ENCODE results near the gene FAM210A.

FAM210A gene

GRCh38 chr18:13760047-13760446 lies 33.7 kb upstream of the FAM210A start:
- no peak overlapping the region for H4K8ac ChIP-seq (ENCODE audit: low read length)
- H2BK12ac ChIP-seq (ENCODE audit: low read length in 2 of 2), result no peak overlapping the region
- H3K4me1 ChIP-seq (ENCODE audit: control insufficient read depth, insufficient read depth, low read depth, low read length), result no peaks in the 10 kb centered on the region
- H3K23ac ChIP-seq (ENCODE audit: low read length in 2 of 2), result no peak overlapping the region
- no peaks in the 10 kb centered on the region for H3K9me3 ChIP-seq (ENCODE audit: control insufficient read depth, low read length)
- no peaks in the 10 kb centered on the region for H3K79me1 ChIP-seq (replicated peaks; ENCODE audit: low read length, poor library complexity, severe bottlenecking)
- no peak overlapping the region for H3K4me2 ChIP-seq (ENCODE audit: low read length, poor library complexity, severe bottlenecking)
- H2AK5ac ChIP-seq (ENCODE audit: low read length, severe bottlenecking), result no peak overlapping the region
- H4K91ac ChIP-seq (ENCODE audit: low read length), result no peak overlapping the region
- no peak overlapping the region for H3K4me3 ChIP-seq (ENCODE audit: insufficient read depth in 1 of 2, low read depth in 1 of 2, low read length in 2 of 2)
- no peak overlapping the region for H2BK5ac ChIP-seq (ENCODE audit: low read depth, low read length, poor library complexity, severe bottlenecking)
- no peak overlapping the region for H2AFZ ChIP-seq (ENCODE audit: low read depth, low read length)
- no peak overlapping the region for H3K14ac ChIP-seq (ENCODE audit: low read length in 2 of 2)
- no peak overlapping the region for H2BK15ac ChIP-seq (ENCODE audit: low read depth, poor library complexity, severe bottlenecking)
- H3K27me3 ChIP-seq (ENCODE audit: control insufficient read depth in 1 of 2, insufficient read depth in 1 of 2, low read length in 2 of 2), result no peaks in the 10 kb centered on the region
- H3K9ac ChIP-seq (ENCODE audit: low read length), result no peak overlapping the region
- no peak overlapping the region for H3K4ac ChIP-seq (ENCODE audit: low read depth in 1 of 2, low read length in 2 of 2)
- no peak for DNase-seq
- no peak overlapping the region for H3K18ac ChIP-seq (ENCODE audit: low read depth in 1 of 2, low read length in 2 of 2)
- H2BK120ac ChIP-seq (ENCODE audit: low read depth, low read length), result no peak overlapping the region
- H3K27ac ChIP-seq (ENCODE audit: low read length, poor library complexity, severe bottlenecking), result no peak overlapping the region
- H3K36me3 ChIP-seq (ENCODE audit: control insufficient read depth in 1 of 2, insufficient read depth in 2 of 2, low read depth in 1 of 2, low read length in 2 of 2), result peaks cover 16 to 85% of the 10 kb centered on the region in 2 experiments

- H3K18ac ChIP-seq (ENCODE audit: low read depth in 1 of 2, low read length in 2 of 2), result no peak overlapping the region
- H3K36me3 ChIP-seq (ENCODE audit: control insufficient read depth in 1 of 2, insufficient read depth in 2 of 2, low read depth in 1 of 2, low read length in 2 of 2), result peaks cover 21 to 94% of the 10 kb centered on the region in 2 experiments
- no peak overlapping the region for H2BK5ac ChIP-seq (ENCODE audit: low read depth, low read length, poor library complexity, severe bottlenecking)
- no peak overlapping the region for H4K91ac ChIP-seq (ENCODE audit: low read length)
- no peak overlapping the region for H3K27ac ChIP-seq (ENCODE audit: low read length, poor library complexity, severe bottlenecking)
- H3K4me3 ChIP-seq (ENCODE audit: insufficient read depth in 1 of 2, low read depth in 1 of 2, low read length in 2 of 2), result no peak overlapping the region
- no peaks in the 10 kb centered on the region for H3K79me1 ChIP-seq (replicated peaks; ENCODE audit: low read length, poor library complexity, severe bottlenecking)
- no peak overlapping the region for H2BK15ac ChIP-seq (ENCODE audit: low read depth, poor library complexity, severe bottlenecking)
- no peak overlapping the region for H2AK5ac ChIP-seq (ENCODE audit: low read length, severe bottlenecking)
- H2AFZ ChIP-seq (ENCODE audit: low read depth, low read length), result no peak overlapping the region
- H3K23ac ChIP-seq (ENCODE audit: low read length in 2 of 2), result no peak overlapping the region
- H3K9ac ChIP-seq (ENCODE audit: low read length), result no peak overlapping the region
- H3K27me3 ChIP-seq (ENCODE audit: control insufficient read depth in 1 of 2, insufficient read depth in 1 of 2, low read length in 2 of 2), result no peaks in the 10 kb centered on the region
- DNase-seq, result no peak
- no peaks in the 10 kb centered on the region for H3K4me1 ChIP-seq (ENCODE audit: control insufficient read depth, insufficient read depth, low read depth, low read length)
- no peak overlapping the region for H2BK120ac ChIP-seq (ENCODE audit: low read depth, low read length)
- 100% methylated on average over 1 of the region's 1 CpG for WGBS
- H3K4me2 ChIP-seq (ENCODE audit: low read length, poor library complexity, severe bottlenecking), result no peak overlapping the region
- H3K14ac ChIP-seq (ENCODE audit: low read length in 2 of 2), result no peak overlapping the region
- no peak overlapping the region for H2BK12ac ChIP-seq (ENCODE audit: low read length in 2 of 2)
- no peak overlapping the region for H4K8ac ChIP-seq (ENCODE audit: low read length)
- H3K9me3 ChIP-seq (ENCODE audit: control insufficient read depth, low read length), result no peaks in the 10 kb centered on the region
- H3K4ac ChIP-seq (ENCODE audit: low read depth in 1 of 2, low read length in 2 of 2), result no peak overlapping the region
Measured at GRCh38 chr18:13758622-13759021, 32.3 kb upstream of the FAM210A start.

GRCh38 chr18:13756671-13757070 lies 30.3 kb upstream of the FAM210A start:
- H4K8ac ChIP-seq (ENCODE audit: low read length), result no peak overlapping the region
- peaks cover 18 to 89% of the 10 kb centered on the region in 2 experiments for H3K36me3 ChIP-seq (ENCODE audit: control insufficient read depth in 1 of 2, insufficient read depth in 2 of 2, low read depth in 1 of 2, low read length in 2 of 2)
- H2AK5ac ChIP-seq (ENCODE audit: low read length, severe bottlenecking), result no peak overlapping the region
- no peak overlapping the region for H3K14ac ChIP-seq (ENCODE audit: low read length in 2 of 2)
- no peak overlapping the region for H3K4me2 ChIP-seq (ENCODE audit: low read length, poor library complexity, severe bottlenecking)
- no peaks in the 10 kb centered on the region for H3K27me3 ChIP-seq (ENCODE audit: control insufficient read depth in 1 of 2, insufficient read depth in 1 of 2, low read length in 2 of 2)
- H2AFZ ChIP-seq (ENCODE audit: low read depth, low read length), result no peak overlapping the region
- H3K79me1 ChIP-seq (replicated peaks; ENCODE audit: low read length, poor library complexity, severe bottlenecking), result no peaks in the 10 kb centered on the region
- no peaks in the 10 kb centered on the region for H3K9me3 ChIP-seq (ENCODE audit: control insufficient read depth, low read length)
- no peak overlapping the region for H3K27ac ChIP-seq (ENCODE audit: low read length, poor library complexity, severe bottlenecking)
- no peak overlapping the region for H2BK120ac ChIP-seq (ENCODE audit: low read depth, low read length)
- no peak overlapping the region for H4K91ac ChIP-seq (ENCODE audit: low read length)
- H3K18ac ChIP-seq (ENCODE audit: low read depth in 1 of 2, low read length in 2 of 2), result no peak overlapping the region
- H3K23ac ChIP-seq (ENCODE audit: low read length in 2 of 2), result no peak overlapping the region
- no peak overlapping the region for H3K4me3 ChIP-seq (ENCODE audit: insufficient read depth in 1 of 2, low read depth in 1 of 2, low read length in 2 of 2)
- no peak overlapping the region for H2BK12ac ChIP-seq (ENCODE audit: low read length in 2 of 2)
- no peaks in the 10 kb centered on the region for H3K4me1 ChIP-seq (ENCODE audit: control insufficient read depth, insufficient read depth, low read depth, low read length)
- no peak overlapping the region for H3K9ac ChIP-seq (ENCODE audit: low read length)
- no peak for DNase-seq
- H3K4ac ChIP-seq (ENCODE audit: low read depth in 1 of 2, low read length in 2 of 2), result no peak overlapping the region
- H2BK5ac ChIP-seq (ENCODE audit: low read depth, low read length, poor library complexity, severe bottlenecking), result no peak overlapping the region
- H2BK15ac ChIP-seq (ENCODE audit: low read depth, poor library complexity, severe bottlenecking), result no peak overlapping the region

DNA sequence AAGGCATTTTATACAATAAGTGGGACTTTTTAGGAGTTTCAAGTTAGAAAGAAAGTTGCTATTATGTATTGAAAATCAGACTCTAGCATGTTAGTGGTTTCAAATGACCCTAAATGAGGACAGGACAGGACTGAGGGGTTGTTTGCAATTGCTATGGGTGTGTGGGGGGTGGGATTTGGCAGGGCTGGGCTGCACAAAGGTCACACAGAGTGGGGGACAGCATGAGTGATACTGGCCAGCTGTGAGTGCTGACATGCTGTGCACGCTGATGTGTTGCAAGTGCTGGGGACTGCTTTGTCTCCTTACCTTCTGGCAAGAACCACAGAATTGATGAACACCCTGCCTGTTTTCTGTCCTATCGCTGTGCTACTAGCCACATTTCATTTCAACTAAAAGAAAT lies 29.9 kb upstream of the FAM210A start:
- no peaks in the 10 kb centered on the region for H3K27me3 ChIP-seq (ENCODE audit: control insufficient read depth in 1 of 2, insufficient read depth in 1 of 2, low read length in 2 of 2)

More for the DNA sequence above, 29.9 kb upstream of the FAM210A start:
- no peak overlapping the region for H2BK120ac ChIP-seq (ENCODE audit: low read depth, low read length)
- H4K91ac ChIP-seq (ENCODE audit: low read length), result no peak overlapping the region
- no peak overlapping the region for H2BK12ac ChIP-seq (ENCODE audit: low read length in 2 of 2)
- H3K27ac ChIP-seq (ENCODE audit: low read length, poor library complexity, severe bottlenecking), result no peak overlapping the region
- H3K79me1 ChIP-seq (replicated peaks; ENCODE audit: low read length, poor library complexity, severe bottlenecking), result no peaks in the 10 kb centered on the region
- no peak overlapping the region for H3K9ac ChIP-seq (ENCODE audit: low read length)
- no peak overlapping the region for H3K18ac ChIP-seq (ENCODE audit: low read depth in 1 of 2, low read length in 2 of 2)
- H2AK5ac ChIP-seq (ENCODE audit: low read length, severe bottlenecking), result no peak overlapping the region
- H2AFZ ChIP-seq (ENCODE audit: low read depth, low read length), result no peak overlapping the region
- H3K4me2 ChIP-seq (ENCODE audit: low read length, poor library complexity, severe bottlenecking), result no peak overlapping the region
- peaks cover 18 to 88% of the 10 kb centered on the region in 2 experiments for H3K36me3 ChIP-seq (ENCODE audit: control insufficient read depth in 1 of 2, insufficient read depth in 2 of 2, low read depth in 1 of 2, low read length in 2 of 2)
- 91% methylated on average over 1 of the region's 2 CpGs for WGBS
- DNase-seq, result no peak
- H3K14ac ChIP-seq (ENCODE audit: low read length in 2 of 2), result no peak overlapping the region
- H3K4me3 ChIP-seq (ENCODE audit: insufficient read depth in 1 of 2, low read depth in 1 of 2, low read length in 2 of 2), result no peak overlapping the region
- H2BK5ac ChIP-seq (ENCODE audit: low read depth, low read length, poor library complexity, severe bottlenecking), result no peak overlapping the region
- H2BK15ac ChIP-seq (ENCODE audit: low read depth, poor library complexity, severe bottlenecking), result no peak overlapping the region
- H3K4me1 ChIP-seq (ENCODE audit: control insufficient read depth, insufficient read depth, low read depth, low read length), result no peaks in the 10 kb centered on the region
- no peak overlapping the region for H3K23ac ChIP-seq (ENCODE audit: low read length in 2 of 2)
- no peak overlapping the region for H4K8ac ChIP-seq (ENCODE audit: low read length)
- H3K4ac ChIP-seq (ENCODE audit: low read depth in 1 of 2, low read length in 2 of 2), result no peak overlapping the region
- H3K9me3 ChIP-seq (ENCODE audit: control insufficient read depth, low read length), result no peaks in the 10 kb centered on the region
